HUES6 (cell line): ENCODE results near the gene PEA15.

ENCODE experiments used
- H3K27ac ChIP-seq: 2 replicates; pipeline ENCODE4 v1.7.0; 2013; ENCODE audit warnings: low read depth, mild to moderate bottlenecking, low read length, inconsistent platforms
- H3K27me3 ChIP-seq: 2 replicates; pipeline ENCODE4 v1.6.1; 2013; ENCODE audit warnings: low read length; ENCODE audit not compliant: control insufficient read depth, insufficient read depth
- H3K36me3 ChIP-seq: 2 replicates; pipeline ENCODE4 v1.6.1; 2013; ENCODE audit warnings: low read length; ENCODE audit not compliant: control insufficient read depth, insufficient read depth
- H3K4me1 ChIP-seq: 2 replicates; pipeline ENCODE4 v1.6.1; 2013; ENCODE audit warnings: low read length; ENCODE audit not compliant: control insufficient read depth, insufficient read depth
- H3K4me3 ChIP-seq: 2 replicates; pipeline ENCODE4 v1.5.1; 2013; ENCODE audit warnings: low read depth, low read length
- H3K9ac ChIP-seq: one replicate; pipeline ENCODE4 v1.6.1; 2013; ENCODE audit warnings: mild to moderate bottlenecking, low read length
- H3K9me3 ChIP-seq: 2 replicates; pipeline ENCODE4 v1.6.1; 2013; ENCODE audit warnings: low read depth, low read length; ENCODE audit not compliant: control insufficient read depth, insufficient read depth

PEA15 gene

GRCh38 chr1:160196143-160196542 lies 9.0 kb upstream of the PEA15 start:
- no peak overlapping the region for H3K27ac ChIP-seq
- H3K36me3 ChIP-seq, result no peaks in the 10 kb centered on the region
- no peak overlapping the region for H3K9ac ChIP-seq
- no peak overlapping the region for H3K4me3 ChIP-seq
- H3K4me1 ChIP-seq, result peaks cover 22% of the 10 kb centered on the region
- H3K27me3 ChIP-seq, result no peaks in the 10 kb centered on the region
- no peaks in the 10 kb centered on the region for H3K9me3 ChIP-seq

DNA sequence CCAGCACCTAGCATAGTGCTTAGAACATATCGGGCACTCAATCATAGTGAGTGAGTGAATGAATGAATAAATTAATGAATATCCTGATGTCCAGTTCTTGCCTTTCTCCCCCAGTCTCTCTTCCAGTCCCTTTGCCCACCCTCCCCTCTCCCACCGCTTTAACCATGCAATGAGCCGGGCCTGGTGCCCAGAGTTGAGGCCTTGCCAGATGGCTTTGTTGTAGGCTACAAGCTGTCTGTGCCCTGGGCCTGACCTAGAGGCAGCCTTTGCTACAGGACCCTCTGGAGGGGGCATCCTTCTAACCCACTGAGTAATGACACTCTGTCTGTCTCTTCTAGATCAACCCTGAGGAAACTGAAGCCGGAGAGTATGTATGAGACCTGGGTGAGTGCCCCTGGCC lies 8.0 kb upstream of the PEA15 start:
- Histone ChIP-seq H3K9ac (no peak overlapping the region), H3K4me3 (no peak overlapping the region), H3K9me3 (no peaks in the 10 kb centered on the region), H3K36me3 (no peaks in the 10 kb centered on the region), H3K4me1 (peaks cover 17% of the 10 kb centered on the region), H3K27me3 (no peaks in the 10 kb centered on the region), H3K27ac (no peak overlapping the region)

DNA sequence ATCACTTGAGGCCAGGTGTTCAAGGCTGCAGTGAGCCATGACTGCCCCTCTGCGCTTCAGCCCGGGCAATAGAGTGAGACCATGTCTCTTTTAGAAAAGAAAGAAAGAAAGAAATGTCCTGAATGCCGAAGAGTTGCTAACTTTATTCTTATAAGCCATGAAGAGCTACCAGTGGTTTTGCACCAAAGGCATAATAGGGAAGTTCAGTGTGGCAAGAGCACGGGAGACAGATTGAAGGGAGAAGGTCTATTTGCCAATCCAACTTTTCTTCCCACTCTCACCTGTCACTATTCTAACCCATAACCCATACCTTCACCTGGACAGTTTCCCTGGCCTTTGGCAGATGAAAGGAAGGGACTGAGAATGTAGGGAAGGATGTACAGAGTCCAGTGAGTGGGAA lies 4.4 kb upstream of the PEA15 start:
- no peaks in the 10 kb centered on the region for H3K36me3 ChIP-seq
- no peaks in the 10 kb centered on the region for H3K27me3 ChIP-seq
- H3K27ac ChIP-seq, result no peak overlapping the region
- H3K9me3 ChIP-seq, result no peaks in the 10 kb centered on the region
- H3K4me3 ChIP-seq, result no peak overlapping the region
- H3K4me1 ChIP-seq, result peaks cover 12% of the 10 kb centered on the region
- no peak overlapping the region for H3K9ac ChIP-seq

- H3K27ac ChIP-seq, result no peak overlapping the region; the same call in 1 of the 2 replicates
- H3K4me3 ChIP-seq, result peak overlapping the region; percentile 53
- peaks cover 51% of the 10 kb centered on the region for H3K4me1 ChIP-seq
- peaks cover 29% of the 10 kb centered on the region for H3K36me3 ChIP-seq
- no peaks in the 10 kb centered on the region for H3K27me3 ChIP-seq
- H3K9me3 ChIP-seq, result no peaks in the 10 kb centered on the region
- H3K9ac ChIP-seq, result peak overlapping the region; percentile 31
Observed at GRCh38 chr1:160204526-160205241, 500 bp upstream of the PEA15 start.

GRCh38 chr1:160206036-160206389 lies 829 bp downstream of the PEA15 start:
- H3K9me3 ChIP-seq, result no peaks in the 10 kb centered on the region
- H3K27ac ChIP-seq, result peak overlapping the region; percentile 93; the same call in 1 of the 2 replicates
- H3K36me3 ChIP-seq, result peaks cover 42% of the 10 kb centered on the region
- H3K4me3 ChIP-seq, result peak overlapping the region; percentile 87
- H3K9ac ChIP-seq, result peak overlapping the region; percentile 97
- peaks cover 64% of the 10 kb centered on the region for H3K4me1 ChIP-seq
- H3K27me3 ChIP-seq, result no peaks in the 10 kb centered on the region

DNA sequence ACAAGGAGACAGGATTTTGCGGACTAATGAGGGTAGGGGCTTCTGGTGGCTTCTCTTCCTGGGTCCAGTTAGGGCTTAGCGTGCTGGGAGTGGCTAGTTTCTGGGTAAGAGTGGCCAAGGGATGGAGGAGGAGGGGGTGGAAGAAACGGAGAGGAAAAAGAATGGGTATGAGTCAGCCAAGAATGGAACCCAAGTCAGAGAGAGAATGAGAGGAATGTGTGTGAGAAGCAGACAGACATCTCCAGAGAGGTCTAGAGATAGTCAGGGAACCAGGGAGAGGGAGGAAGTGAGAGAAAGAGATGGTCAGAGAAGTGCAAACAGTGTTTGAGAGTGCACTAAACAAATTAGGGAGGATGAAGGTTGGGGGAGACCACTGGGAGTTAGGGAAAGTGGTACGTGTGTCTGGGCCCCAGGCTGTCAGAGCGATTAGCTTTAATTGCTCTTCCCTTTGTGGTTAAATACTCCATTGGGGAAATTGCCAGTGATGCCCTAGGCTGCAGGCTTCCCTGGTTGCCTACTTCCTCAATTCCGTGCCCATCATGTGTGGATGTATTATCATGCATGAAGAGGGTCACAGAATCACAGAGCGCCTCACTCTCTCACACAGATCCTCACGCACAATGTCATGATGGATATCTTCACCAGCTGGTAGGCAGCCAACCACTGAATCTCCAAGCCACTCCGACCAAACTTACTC lies 1.4 kb downstream of the PEA15 start:
- no peaks in the 10 kb centered on the region for H3K27me3 ChIP-seq
- peaks cover 64% of the 10 kb centered on the region for H3K4me1 ChIP-seq
- H3K9ac ChIP-seq, result peak overlapping the region; percentile 97
- no peaks in the 10 kb centered on the region for H3K9me3 ChIP-seq
- peak overlapping the region; percentile 93; the same call in 1 of the 2 replicates for H3K27ac ChIP-seq
- peaks cover 47% of the 10 kb centered on the region for H3K36me3 ChIP-seq
- peak overlapping the region; percentile 87 for H3K4me3 ChIP-seq

DNA sequence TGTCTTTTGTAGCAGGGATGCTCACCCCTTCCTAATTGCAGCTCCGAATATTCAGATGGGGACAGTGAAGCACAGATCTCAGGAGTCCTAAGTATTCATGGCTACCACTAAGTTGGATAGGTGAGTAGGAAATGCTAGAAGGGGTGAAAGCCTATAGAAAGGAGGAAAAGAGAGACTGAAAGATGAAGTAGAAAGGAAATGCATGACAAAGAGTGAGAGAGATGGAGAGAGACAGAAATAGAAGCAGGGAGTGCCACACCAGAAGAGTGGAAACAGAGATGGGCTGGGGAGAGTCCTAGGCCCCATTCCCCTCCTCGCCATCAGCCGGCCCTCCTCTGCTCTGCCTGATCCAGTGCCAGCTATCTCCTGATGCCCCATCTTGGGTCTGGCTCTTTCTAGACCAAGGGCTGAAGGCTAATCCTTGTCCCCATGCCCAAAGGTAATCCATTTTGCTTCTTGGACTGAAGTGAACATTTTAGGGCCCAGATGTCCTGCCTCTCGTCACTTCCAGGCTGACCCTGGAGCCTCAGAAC lies 2.0 kb downstream of the PEA15 start:
- Histone ChIP-seq H3K4me3 (peak overlapping the region; percentile 87), H3K4me1 (peaks cover 64% of the 10 kb centered on the region), H3K36me3 (peaks cover 53% of the 10 kb centered on the region), H3K9me3 (no peaks in the 10 kb centered on the region), H3K9ac (peak overlapping the region; percentile 97), H3K27ac (no peak overlapping the region), H3K27me3 (no peaks in the 10 kb centered on the region)

GRCh38 chr1:160207771-160208556 lies 2.8 kb downstream of the PEA15 start:
- H3K9me3 ChIP-seq, result no peaks in the 10 kb centered on the region
- peaks cover 64% of the 10 kb centered on the region for H3K4me1 ChIP-seq
- H3K9ac ChIP-seq, result no peak overlapping the region
- H3K4me3 ChIP-seq, result no peak overlapping the region; the same call in 1 of the 2 replicates
- peaks cover 61% of the 10 kb centered on the region for H3K36me3 ChIP-seq
- H3K27ac ChIP-seq, result no peak overlapping the region
- no peaks in the 10 kb centered on the region for H3K27me3 ChIP-seq

GRCh38 chr1:160208557-160209320 lies 3.6 kb downstream of the PEA15 start:
- peaks cover 68% of the 10 kb centered on the region for H3K36me3 ChIP-seq
- H3K27me3 ChIP-seq, result no peaks in the 10 kb centered on the region
- H3K9ac ChIP-seq, result no peak overlapping the region
- H3K4me1 ChIP-seq, result peaks cover 64% of the 10 kb centered on the region
- no peak overlapping the region for H3K27ac ChIP-seq
- no peak overlapping the region for H3K4me3 ChIP-seq
- H3K9me3 ChIP-seq, result no peaks in the 10 kb centered on the region

DNA sequence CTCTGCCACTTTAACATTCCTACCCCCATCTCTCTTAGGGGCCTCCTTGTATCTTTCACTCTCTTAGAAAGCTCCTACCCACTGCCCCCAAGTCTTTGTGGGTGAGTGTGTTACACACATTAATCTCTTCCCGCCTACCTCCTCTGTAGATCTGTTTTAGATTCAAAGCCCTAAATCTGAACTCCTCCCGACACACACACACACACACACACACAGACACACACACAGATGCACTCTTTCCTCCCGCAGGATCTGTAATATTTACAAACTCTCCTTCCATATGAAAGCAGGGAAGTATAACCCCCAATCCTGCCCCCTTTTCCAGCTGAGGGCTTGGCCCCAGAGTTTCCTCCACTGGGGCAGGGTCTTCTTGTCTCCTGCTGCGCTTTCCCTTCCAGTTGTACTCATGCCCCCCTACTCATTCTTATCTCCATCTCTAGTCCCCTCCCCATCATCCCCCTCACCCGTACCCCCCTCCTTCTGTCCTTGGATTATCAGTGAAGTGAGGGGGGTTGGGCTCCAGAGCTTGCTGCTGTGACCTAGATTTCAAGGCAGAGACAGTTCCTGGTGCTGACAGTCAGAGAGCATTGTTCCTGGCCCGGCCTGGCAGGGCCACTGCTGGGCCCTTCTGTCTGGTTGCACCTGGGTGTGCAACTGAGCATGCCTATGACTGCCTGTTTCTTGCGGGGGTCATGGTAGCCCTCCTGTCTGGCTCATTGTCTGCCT lies 4.3 kb downstream of the PEA15 start:
- Histone ChIP-seq H3K27me3 (no peaks in the 10 kb centered on the region), H3K4me3 (no peak overlapping the region), H3K36me3 (peaks cover 75% of the 10 kb centered on the region), H3K4me1 (peaks cover 57% of the 10 kb centered on the region), H3K9ac (no peak overlapping the region), H3K27ac (no peak overlapping the region), H3K9me3 (no peaks in the 10 kb centered on the region)
